GM12892 (cell line): ENCODE data around the gene DPH2.

Source experiments
- POLR2A ChIP-seq: IDR thresholded peaks from 2 replicates; pipeline ENCODE4 v1.6.1; 2011; ENCODE audit warnings: low read depth, low read length, control low read depth
- POLR2AphosphoS5 ChIP-seq: IDR thresholded peaks from 2 replicates; pipeline ENCODE4 v1.6.1; 2011; ENCODE audit warnings: low read depth, low read length, control low read depth
- TAF1 ChIP-seq: IDR thresholded peaks from 2 replicates; pipeline ENCODE4 v1.6.1; 2011; ENCODE audit warnings: low read depth, mild to moderate bottlenecking, control low read depth, low read length, borderline replicate concordance

DNA sequence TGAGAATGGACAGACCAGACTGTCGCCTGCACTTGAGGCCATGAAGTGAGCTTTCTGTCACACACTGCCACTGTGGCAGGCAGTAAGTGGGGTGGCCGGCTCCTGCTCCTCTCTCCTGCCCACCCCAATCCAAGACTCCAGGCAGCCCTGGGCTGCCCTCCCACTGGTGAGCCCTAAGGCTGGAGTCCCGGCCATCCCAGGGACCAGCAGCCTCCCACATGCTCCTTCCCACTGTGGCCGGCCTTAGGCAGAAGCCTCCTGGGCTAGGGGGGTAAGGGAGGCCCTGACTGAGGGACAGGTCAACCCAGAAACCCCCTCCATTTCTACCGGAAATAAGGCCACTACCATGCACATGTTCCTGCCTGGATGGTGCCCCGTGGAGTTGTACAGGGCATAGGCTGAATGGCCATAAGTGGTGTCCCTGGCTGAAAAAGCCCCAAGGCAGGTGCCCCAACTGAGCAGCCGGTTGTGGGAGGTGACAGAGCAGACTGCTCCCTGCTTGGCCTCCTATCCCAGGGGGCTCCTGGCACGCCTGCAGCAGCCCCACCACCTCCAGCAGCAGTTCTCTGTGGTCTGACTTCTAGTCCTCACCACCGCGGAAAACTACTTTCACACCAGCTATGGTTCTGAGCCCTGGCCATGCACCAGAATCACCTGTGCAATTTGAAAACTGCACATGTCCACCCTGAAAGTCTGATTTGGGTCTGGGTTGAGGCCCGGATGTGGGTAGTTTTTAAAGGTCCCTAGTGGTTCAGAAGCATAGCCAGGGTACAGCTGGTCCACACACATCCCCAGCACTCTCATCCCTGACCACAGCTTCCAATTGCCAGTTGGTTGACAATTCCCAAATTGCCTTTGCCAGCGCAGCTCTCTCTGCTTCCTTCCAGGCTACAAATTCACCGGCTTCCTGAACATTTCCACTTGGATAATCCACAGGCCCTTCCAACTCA, 37.8 kb upstream of the DPH2 start:
- TF ChIP-seq POLR2A: no peak
- TF ChIP-seq POLR2AphosphoS5: no peak
- no peak for TF ChIP-seq TAF1
